Measurements from ENCODE around the gene LETM1.

GRCh38 chr4:1767770-1768366, 88.1 kb downstream of the LETM1 start:
- TF ChIP-seq, protein P1, sequence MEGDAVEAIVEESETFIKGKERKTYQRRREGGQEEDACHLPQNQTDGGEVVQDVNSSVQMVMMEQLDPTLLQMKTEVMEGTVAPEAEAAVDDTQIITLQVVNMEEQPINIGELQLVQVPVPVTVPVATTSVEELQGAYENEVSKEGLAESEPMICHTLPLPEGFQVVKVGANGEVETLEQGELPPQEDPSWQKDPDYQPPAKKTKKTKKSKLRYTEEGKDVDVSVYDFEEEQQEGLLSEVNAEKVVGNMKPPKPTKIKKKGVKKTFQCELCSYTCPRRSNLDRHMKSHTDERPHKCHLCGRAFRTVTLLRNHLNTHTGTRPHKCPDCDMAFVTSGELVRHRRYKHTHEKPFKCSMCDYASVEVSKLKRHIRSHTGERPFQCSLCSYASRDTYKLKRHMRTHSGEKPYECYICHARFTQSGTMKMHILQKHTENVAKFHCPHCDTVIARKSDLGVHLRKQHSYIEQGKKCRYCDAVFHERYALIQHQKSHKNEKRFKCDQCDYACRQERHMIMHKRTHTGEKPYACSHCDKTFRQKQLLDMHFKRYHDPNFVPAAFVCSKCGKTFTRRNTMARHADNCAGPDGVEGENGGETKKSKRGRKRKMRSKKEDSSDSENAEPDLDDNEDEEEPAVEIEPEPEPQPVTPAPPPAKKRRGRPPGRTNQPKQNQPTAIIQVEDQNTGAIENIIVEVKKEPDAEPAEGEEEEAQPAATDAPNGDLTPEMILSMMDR (IDR thresholded peaks at IDR 0.05): peak in 4 of 6 experiments; percentile 12 to 31 (median 14)
- TF ChIP-seq POLR2A (IDR thresholded peaks at IDR 0.05): no peak
